ENCODE measurements around the gene LDLRAD4.

Gene LDLRAD4

DNA sequence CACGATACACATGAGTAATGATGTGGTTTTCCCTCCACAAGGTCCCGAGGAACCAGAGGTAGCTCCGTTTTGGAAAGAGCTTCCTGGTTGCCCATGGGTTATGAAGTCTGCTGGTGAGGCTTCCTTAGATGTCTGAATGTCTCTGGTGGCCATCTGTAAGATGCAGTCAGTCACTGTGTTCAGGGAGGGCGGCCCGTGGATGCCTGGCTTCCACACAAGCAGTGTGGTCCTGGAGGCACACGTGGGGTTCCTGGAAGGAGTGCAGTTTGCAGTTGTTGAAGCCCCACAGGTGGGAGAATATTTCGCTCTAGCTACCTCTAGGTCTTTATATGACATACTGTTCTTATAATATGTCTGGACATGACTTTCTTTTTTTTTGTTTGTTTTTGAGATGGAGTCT, 298.8 kb downstream of the LDLRAD4 start:
- TF ChIP-seq, protein P1, sequence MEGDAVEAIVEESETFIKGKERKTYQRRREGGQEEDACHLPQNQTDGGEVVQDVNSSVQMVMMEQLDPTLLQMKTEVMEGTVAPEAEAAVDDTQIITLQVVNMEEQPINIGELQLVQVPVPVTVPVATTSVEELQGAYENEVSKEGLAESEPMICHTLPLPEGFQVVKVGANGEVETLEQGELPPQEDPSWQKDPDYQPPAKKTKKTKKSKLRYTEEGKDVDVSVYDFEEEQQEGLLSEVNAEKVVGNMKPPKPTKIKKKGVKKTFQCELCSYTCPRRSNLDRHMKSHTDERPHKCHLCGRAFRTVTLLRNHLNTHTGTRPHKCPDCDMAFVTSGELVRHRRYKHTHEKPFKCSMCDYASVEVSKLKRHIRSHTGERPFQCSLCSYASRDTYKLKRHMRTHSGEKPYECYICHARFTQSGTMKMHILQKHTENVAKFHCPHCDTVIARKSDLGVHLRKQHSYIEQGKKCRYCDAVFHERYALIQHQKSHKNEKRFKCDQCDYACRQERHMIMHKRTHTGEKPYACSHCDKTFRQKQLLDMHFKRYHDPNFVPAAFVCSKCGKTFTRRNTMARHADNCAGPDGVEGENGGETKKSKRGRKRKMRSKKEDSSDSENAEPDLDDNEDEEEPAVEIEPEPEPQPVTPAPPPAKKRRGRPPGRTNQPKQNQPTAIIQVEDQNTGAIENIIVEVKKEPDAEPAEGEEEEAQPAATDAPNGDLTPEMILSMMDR (IDR thresholded peaks at IDR 0.05; ENCODE audit: borderline replicate concordance, control extremely low read depth, extremely low read depth, insufficient read depth, missing control alignments): no peak
- DNase-seq (ENCODE audit: low spot score): no peak
- in situ Hi-C loops (cut with MboI; ENCODE audit: low sequenced_read_pairs, unreplicated experiment): loop anchor here (25.0 kb wide), 1 partner anchor 305 kb away; the partner anchor contains the start of gene LDLRAD4

DNA sequence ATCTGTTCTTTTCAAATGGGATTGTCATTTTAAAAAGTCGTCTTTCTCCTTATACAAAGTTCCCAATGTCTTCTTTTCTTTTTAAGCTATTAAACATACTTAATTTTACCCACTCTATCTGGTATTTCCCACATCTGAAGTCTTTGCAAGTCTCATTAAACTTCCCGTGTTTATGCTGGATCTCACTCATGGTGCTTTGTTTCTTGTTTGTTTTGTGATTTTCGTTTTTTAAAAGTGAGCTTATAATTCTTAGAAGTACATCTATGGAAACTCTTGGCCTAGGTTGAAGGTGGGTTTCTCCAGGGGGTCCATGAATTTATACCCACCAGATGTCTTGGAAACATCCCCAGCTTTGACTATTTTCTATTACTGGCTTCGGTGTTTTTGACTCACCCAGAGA, 299.8 kb downstream of the LDLRAD4 start:
- TF ChIP-seq, protein P1 (IDR thresholded peaks at IDR 0.05; ENCODE audit: borderline replicate concordance, control extremely low read depth, extremely low read depth, insufficient read depth, missing control alignments): no peak
- DNase-seq (ENCODE audit: low spot score): no peak
- in situ Hi-C loops (cut with MboI; ENCODE audit: low sequenced_read_pairs, unreplicated experiment): loop anchor here (25.0 kb wide), 1 partner anchor 306 kb away; the partner anchor contains the start of gene LDLRAD4

DNA sequence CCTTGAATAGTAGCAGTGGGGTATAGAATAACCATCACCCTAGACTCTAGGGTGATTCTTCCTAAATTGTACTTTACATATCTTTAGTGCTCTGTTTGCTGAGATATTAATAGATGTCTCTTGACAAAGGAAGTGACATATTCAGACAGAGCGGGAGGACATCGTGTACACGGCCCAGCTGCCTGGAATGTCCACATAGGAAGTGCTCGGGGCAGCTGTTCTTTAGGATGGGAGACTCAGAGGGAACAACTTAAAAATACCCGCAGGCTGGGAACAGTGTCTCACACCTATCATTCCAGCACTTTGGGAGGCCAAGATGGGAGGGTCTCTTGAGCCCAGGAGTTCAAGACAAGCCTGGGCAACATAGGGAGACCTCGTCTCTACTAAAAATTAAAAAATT, 301.7 kb downstream of the LDLRAD4 start:
- no peak for DNase-seq (ENCODE audit: low spot score)
- in situ Hi-C loops (cut with MboI; ENCODE audit: low sequenced_read_pairs, unreplicated experiment): loop anchor here (25.0 kb wide), 1 partner anchor 308 kb away; the partner anchor contains the start of gene LDLRAD4
- TF ChIP-seq, protein P1 (IDR thresholded peaks at IDR 0.05; ENCODE audit: borderline replicate concordance, control extremely low read depth, extremely low read depth, insufficient read depth, missing control alignments): no peak

DNA sequence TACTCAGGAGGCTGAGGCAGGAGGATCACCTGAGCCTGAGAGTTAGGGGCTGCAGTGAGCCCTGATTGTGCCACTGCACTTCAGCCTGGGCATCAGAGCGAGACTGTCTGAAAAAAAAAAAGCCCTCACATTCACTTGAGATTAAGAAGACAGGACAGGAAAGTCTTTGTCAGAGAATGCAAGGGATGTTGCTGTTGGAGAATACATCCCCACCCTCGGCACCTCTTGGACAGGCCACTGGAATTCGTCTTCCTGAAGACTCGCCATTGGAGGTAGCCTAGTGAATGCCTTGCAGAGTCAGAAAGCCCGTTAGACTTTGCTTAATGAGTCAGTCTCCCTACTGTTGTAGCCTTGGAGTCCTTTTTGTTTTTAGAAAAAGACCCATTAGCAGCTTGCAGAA, 302.2 kb downstream of the LDLRAD4 start:
- TF ChIP-seq, protein P1 (IDR thresholded peaks at IDR 0.05; ENCODE audit: borderline replicate concordance, control extremely low read depth, extremely low read depth, insufficient read depth, missing control alignments): no peak
- DNase-seq (ENCODE audit: low spot score): no peak
- in situ Hi-C loops (cut with MboI; ENCODE audit: low sequenced_read_pairs, unreplicated experiment): loop anchor here (25.0 kb wide), 1 partner anchor 308 kb away; the partner anchor contains the start of gene LDLRAD4

DNA sequence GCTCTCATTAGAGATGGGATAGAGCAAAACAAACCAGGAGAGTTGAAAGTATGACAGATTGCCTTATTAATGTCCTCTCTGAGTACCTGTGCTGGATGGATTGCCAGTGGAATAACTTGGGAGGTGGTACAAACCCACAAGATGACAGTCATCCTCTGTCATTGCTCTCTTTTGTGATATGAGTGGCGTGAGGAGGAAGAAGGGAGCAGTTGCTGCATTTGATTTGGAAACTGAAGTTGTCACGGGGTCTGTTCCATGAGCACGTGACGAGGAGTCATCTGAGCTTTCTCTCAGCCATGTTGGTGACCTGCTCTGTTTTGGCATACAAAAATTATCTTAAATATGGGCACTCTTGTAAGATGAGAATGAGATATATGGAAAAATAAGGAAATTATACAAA, 302.9 kb downstream of the LDLRAD4 start:
- in situ Hi-C loops (cut with MboI; ENCODE audit: low sequenced_read_pairs, unreplicated experiment): loop anchor here (25.0 kb wide), 1 partner anchor 309 kb away; the partner anchor contains the start of gene LDLRAD4
- TF ChIP-seq, protein P1 (IDR thresholded peaks at IDR 0.05; ENCODE audit: borderline replicate concordance, control extremely low read depth, extremely low read depth, insufficient read depth, missing control alignments): no peak

DNA sequence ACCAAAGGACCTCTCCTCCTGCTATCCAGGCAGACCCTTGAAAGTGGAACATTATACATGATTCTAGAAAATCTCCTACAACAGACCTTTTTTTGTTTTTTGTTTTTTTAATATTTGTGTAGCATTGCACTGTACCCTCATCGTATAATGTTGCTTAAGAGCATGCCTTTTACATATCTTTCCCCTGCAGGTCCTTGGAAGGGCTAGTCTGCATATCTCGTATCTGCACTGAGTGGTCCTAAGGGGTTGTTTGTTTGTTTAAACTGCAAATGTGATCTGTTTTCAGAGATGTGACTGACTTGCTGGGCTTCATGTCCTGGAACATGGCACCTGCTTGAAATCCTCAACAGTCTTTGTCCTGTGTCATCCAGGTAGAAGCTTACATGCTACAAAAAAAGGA, 303.7 kb downstream of the LDLRAD4 start:
- TF ChIP-seq, protein P1 (IDR thresholded peaks at IDR 0.05; ENCODE audit: borderline replicate concordance, control extremely low read depth, extremely low read depth, insufficient read depth, missing control alignments): no peak
- in situ Hi-C loops (cut with MboI; ENCODE audit: low sequenced_read_pairs, unreplicated experiment): loop anchor here (25.0 kb wide), 1 partner anchor 310 kb away; the partner anchor contains the start of gene LDLRAD4
- no peak for DNase-seq (ENCODE audit: low spot score)

More for the DNA sequence above, 302.9 kb downstream of the LDLRAD4 start:
- no peak for DNase-seq (ENCODE audit: low spot score)

Measured in GM13976 (cell line).